Endodermal cell (in vitro differentiated cells): Measurements from ENCODE around the gene MT2A. TPM values are rescaled to one million over a fixed set of nuclear protein-coding genes. Genes with fewer than 3 reads are reported as not detected.

Source experiments
- DNase-seq: peaks from one replicate; pipeline ENCODE4 v3.0.0-alpha.2; 2017
- H3K27ac ChIP-seq: 2 replicates; pipeline ENCODE4 v1.5.1; 2013; ENCODE audit warnings: mild to moderate bottlenecking, low read depth, low read length, moderate library complexity
- H3K27me3 ChIP-seq: 2 replicates; pipeline ENCODE4 v1.6.1; 2013; ENCODE audit warnings: mild to moderate bottlenecking, low read length, moderate library complexity; ENCODE audit not compliant: insufficient read depth, control insufficient read depth, poor library complexity, severe bottlenecking
- H3K36me3 ChIP-seq: 2 replicates; pipeline ENCODE4 v1.7.0; 2013; ENCODE audit warnings: mild to moderate bottlenecking, low read length, moderate library complexity; ENCODE audit not compliant: control insufficient read depth, insufficient read depth
- H3K4me1 ChIP-seq: one replicate; pipeline ENCODE4 v1.7.0; 2013; ENCODE audit warnings: low read length; ENCODE audit not compliant: control insufficient read depth, insufficient read depth
- H3K4me3 ChIP-seq: 2 replicates; pipeline ENCODE4 v1.5.1; 2013; ENCODE audit warnings: mild to moderate bottlenecking, low read length, moderate library complexity
- H3K9ac ChIP-seq: 2 replicates; pipeline ENCODE4 v1.6.1; 2013; ENCODE audit warnings: mild to moderate bottlenecking, low read length, moderate library complexity; ENCODE audit not compliant: poor library complexity, severe bottlenecking; ENCODE audit errors: extremely low read depth
- H3K9me3 ChIP-seq: 2 replicates; pipeline ENCODE4 v1.6.1; 2013; ENCODE audit warnings: mild to moderate bottlenecking, low read length, moderate library complexity; ENCODE audit not compliant: control insufficient read depth
- H3K27ac Mint-ChIP-seq: 2 replicates; pipeline ENCODE4 v1.8.0; 2020; ENCODE audit warnings: mixed read lengths
- H3K27me3 Mint-ChIP-seq: 2 replicates; pipeline ENCODE4 v1.8.0; 2021; ENCODE audit warnings: mild to moderate bottlenecking, mixed read lengths; ENCODE audit not compliant: insufficient read depth
- H3K36me3 Mint-ChIP-seq: 2 replicates; pipeline ENCODE4 v1.8.0; 2020; ENCODE audit warnings: low read depth, mixed read lengths
- H3K4me1 Mint-ChIP-seq: 2 replicates; pipeline ENCODE4 v1.8.0; 2020; ENCODE audit warnings: mixed read lengths
- H3K4me3 Mint-ChIP-seq: 2 replicates; pipeline ENCODE4 v1.8.0; 2020; ENCODE audit warnings: mild to moderate bottlenecking, moderate library complexity, mixed read lengths
- H3K9me3 Mint-ChIP-seq: 2 replicates; pipeline ENCODE4 v1.8.0; 2020; ENCODE audit warnings: mild to moderate bottlenecking, mixed read lengths
- WGBS, 2 experiments: methylation state at CpG; one replicate each; pipeline versions ENCODE4 v1.1.5 to v1.1.7; 2013; ENCODE audit warnings: missing lambda C conversion rate in 2 of 2, mixed read lengths in 1 of 2; ENCODE audit not compliant: insufficient coverage in 1 of 2, insufficient read length in 1 of 2; 5-methylcytosine and 5-hydroxymethylcytosine counted together
- total RNA-seq, 2 donors: library from RNA; stranded (reverse); fragmentation: NEBNext Ultra II Directional in 1 of 2; extraction: Animal tissue kit (Norgen Biotek cat#: 25700) in 1 of 2; gene quantifications; 2 replicates in 1 of 2; 3 replicates in 1 of 2; pipeline ENCODE4 v1.2.1, GENCODE V29; 2021
- TF ChIP-seq, protein P1 (sequence below): fragments of 200-600 bp; sonication (generic); conservative IDR thresholded peaks from 2 replicates; pipeline ENCODE4 v1.5.0; 2021; ENCODE audit warnings: antibody characterized with exemption, mild to moderate bottlenecking

Gene MT2A
- total RNA-seq, 2 donors from 2014 or later: 6.8 TPM; not detected in 1

GRCh38 chr16:56589141-56590039, 19.0 kb upstream of the MT2A start, which contains the start of gene MT3:
Gene MT3, plus strand, starts transcription at chr16:56589528. Its CDS starts 63 bp downstream, at chr16:56589591.
- H3K4me1 Mint-ChIP-seq: no peaks in the 10 kb centered on the region
- peak within 1 kb of the TSS; percentile 72 for H3K4me3 ChIP-seq
- H3K9me3 Mint-ChIP-seq: no peaks in the 10 kb centered on the region
- TF ChIP-seq, protein P1, sequence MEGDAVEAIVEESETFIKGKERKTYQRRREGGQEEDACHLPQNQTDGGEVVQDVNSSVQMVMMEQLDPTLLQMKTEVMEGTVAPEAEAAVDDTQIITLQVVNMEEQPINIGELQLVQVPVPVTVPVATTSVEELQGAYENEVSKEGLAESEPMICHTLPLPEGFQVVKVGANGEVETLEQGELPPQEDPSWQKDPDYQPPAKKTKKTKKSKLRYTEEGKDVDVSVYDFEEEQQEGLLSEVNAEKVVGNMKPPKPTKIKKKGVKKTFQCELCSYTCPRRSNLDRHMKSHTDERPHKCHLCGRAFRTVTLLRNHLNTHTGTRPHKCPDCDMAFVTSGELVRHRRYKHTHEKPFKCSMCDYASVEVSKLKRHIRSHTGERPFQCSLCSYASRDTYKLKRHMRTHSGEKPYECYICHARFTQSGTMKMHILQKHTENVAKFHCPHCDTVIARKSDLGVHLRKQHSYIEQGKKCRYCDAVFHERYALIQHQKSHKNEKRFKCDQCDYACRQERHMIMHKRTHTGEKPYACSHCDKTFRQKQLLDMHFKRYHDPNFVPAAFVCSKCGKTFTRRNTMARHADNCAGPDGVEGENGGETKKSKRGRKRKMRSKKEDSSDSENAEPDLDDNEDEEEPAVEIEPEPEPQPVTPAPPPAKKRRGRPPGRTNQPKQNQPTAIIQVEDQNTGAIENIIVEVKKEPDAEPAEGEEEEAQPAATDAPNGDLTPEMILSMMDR: peak; percentile 25
- no peaks in the 10 kb centered on the region for H3K4me1 ChIP-seq
- 9 to 16% methylated on average over 32 to 87 of the region's 87 CpGs for WGBS, 2 experiments
- H3K27me3 Mint-ChIP-seq: peaks cover 90% of the 10 kb centered on the region
- peaks cover 72% of the 10 kb centered on the region for H3K27me3 ChIP-seq
- no peak within 1 kb of the TSS for H3K9ac ChIP-seq
- H3K9me3 ChIP-seq: no peaks in the 10 kb centered on the region
- peak; percentile 81 for DNase-seq
- no peaks in the 10 kb centered on the region for H3K36me3 ChIP-seq
- no peak within 1 kb of the TSS for H3K27ac Mint-ChIP-seq
- H3K4me3 Mint-ChIP-seq: peak within 1 kb of the TSS; percentile 57
- no peaks in the 10 kb centered on the region for H3K36me3 Mint-ChIP-seq
- no peak within 1 kb of the TSS for H3K27ac ChIP-seq

GRCh38 chr16:56591377-56592060, 16.9 kb upstream of the MT2A start:
- no peak overlapping the region for H3K4me3 ChIP-seq
- H3K9ac ChIP-seq: no peak overlapping the region
- Mint-ChIP-seq H3K4me1 (no peaks in the 10 kb centered on the region), H3K27ac (no peak overlapping the region), H3K36me3 (no peaks in the 10 kb centered on the region), H3K27me3 (peaks cover 77% of the 10 kb centered on the region), H3K9me3 (no peaks in the 10 kb centered on the region), H3K4me3 (no peak overlapping the region)
- H3K27ac ChIP-seq: no peak overlapping the region
- TF ChIP-seq, protein P1: no peak
- H3K4me1 ChIP-seq: no peaks in the 10 kb centered on the region
- peaks cover 64% of the 10 kb centered on the region for H3K27me3 ChIP-seq
- no peak for DNase-seq
- H3K36me3 ChIP-seq: no peaks in the 10 kb centered on the region
- H3K9me3 ChIP-seq: no peaks in the 10 kb centered on the region
- WGBS, 2 experiments: 75 to 93% methylated on average over 3 to 4 of the region's 4 CpGs

DNA sequence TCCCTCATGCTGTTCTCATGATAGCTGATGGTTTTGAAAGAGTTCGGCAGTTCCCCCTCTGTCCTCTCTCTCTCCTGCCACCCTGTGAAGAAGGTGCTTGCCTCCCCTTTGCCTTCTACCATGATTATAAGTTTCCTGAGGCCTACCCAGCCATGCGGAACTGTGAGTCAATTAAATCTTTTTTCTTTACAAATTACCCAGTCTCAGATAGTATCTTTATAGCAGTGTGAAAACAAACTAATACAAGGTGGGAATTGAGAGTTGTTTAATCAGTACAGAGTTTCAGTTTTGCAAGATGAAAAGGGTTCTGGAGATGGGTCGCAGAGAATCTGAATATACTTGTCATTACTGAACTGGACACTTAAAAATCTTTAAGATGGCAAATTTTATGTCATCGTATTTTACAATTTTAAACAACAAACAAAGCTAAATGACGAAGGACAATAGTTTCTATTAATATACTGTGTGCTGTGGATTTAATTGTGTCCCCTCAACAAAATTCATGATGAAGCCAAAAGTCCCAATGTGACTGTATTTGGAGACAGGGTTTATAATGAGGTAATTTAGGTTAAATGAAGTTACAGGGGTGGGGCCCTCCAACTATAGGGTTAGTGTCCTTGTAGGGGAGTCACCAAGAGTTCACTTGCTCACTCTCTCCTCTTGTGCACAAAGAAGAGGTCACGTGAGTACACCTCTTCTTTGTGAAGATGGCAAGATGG, 14.7 kb upstream of the MT2A start:
- peaks cover 67% of the 10 kb centered on the region for H3K27me3 Mint-ChIP-seq
- H3K4me1 Mint-ChIP-seq: no peaks in the 10 kb centered on the region
- Histone ChIP-seq H3K9ac (no peak overlapping the region), H3K27me3 (peaks cover 45% of the 10 kb centered on the region), H3K4me3 (no peak overlapping the region), H3K27ac (no peak overlapping the region), H3K36me3 (no peaks in the 10 kb centered on the region), H3K9me3 (no peaks in the 10 kb centered on the region), H3K4me1 (no peaks in the 10 kb centered on the region)
- H3K4me3 Mint-ChIP-seq: no peak overlapping the region
- H3K9me3 Mint-ChIP-seq: no peaks in the 10 kb centered on the region
- 58 to 94% methylated on average over 2 to 5 of the region's 6 CpGs for WGBS, 2 experiments
- no peaks in the 10 kb centered on the region for H3K36me3 Mint-ChIP-seq
- H3K27ac Mint-ChIP-seq: no peak overlapping the region
- TF ChIP-seq, protein P1: no peak
- no peak for DNase-seq
